Liver (tissue), 3 donors: ENCODE results near the gene NBPF11.
"Not testable (repeated sequence)": the region's sequence is repeated elsewhere in the genome, so short reads cannot be mapped to it uniquely, and the experiment has no call there.

Source experiments
- CTCF ChIP-seq: fragments of 150-350 bp; IDR thresholded peaks from 2 replicates; pipeline ENCODE4 v1.5.1; 2017; ENCODE audit warnings: improper control_type of control experiment, low read depth, low read length; ENCODE audit not compliant: missing input control
- EGR1 ChIP-seq, 2 donors: IDR thresholded peaks; 2 replicates each; pipeline ENCODE4 v1.6.1; 2016 to 2018; ENCODE audit warnings: antibody characterized with exemption in 2 of 2, low read depth in 2 of 2
- FOXA2 ChIP-seq: IDR thresholded peaks from 2 replicates; pipeline ENCODE4 v1.6.1; 2016; ENCODE audit warnings: antibody characterized with exemption
- GABPA ChIP-seq, 2 donors: IDR thresholded peaks in 1 of 2; conservative IDR thresholded peaks in 1 of 2; 2 replicates each; pipeline ENCODE4 v1.6.1; 2016; ENCODE audit warnings: antibody characterized with exemption in 2 of 2, mild to moderate bottlenecking in 1 of 2, moderate library complexity in 1 of 2
- HNF4A ChIP-seq, 2 donors: conservative IDR thresholded peaks; 2 replicates each; pipeline ENCODE4 v1.6.1; 2016; ENCODE audit warnings: antibody characterized with exemption in 2 of 2, mild to moderate bottlenecking in 2 of 2
- REST ChIP-seq: IDR thresholded peaks from 2 replicates; pipeline ENCODE4 v1.6.1; 2016; ENCODE audit warnings: antibody characterized with exemption, mild to moderate bottlenecking
- TAF1 ChIP-seq: conservative IDR thresholded peaks from 2 replicates; pipeline ENCODE4 v1.6.1; 2016; ENCODE audit warnings: antibody characterized with exemption, mild to moderate bottlenecking
- YY1 ChIP-seq: IDR thresholded peaks from 2 replicates; pipeline ENCODE4 v1.6.1; 2016; ENCODE audit warnings: antibody characterized with exemption, mild to moderate bottlenecking
- TF ChIP-seq, protein P1 (sequence below): IDR thresholded peaks from 2 replicates; pipeline ENCODE4 v1.6.1; 2016; ENCODE audit warnings: antibody characterized with exemption
- donor health status: healthy.
- donor health status: healthy.

DNA sequence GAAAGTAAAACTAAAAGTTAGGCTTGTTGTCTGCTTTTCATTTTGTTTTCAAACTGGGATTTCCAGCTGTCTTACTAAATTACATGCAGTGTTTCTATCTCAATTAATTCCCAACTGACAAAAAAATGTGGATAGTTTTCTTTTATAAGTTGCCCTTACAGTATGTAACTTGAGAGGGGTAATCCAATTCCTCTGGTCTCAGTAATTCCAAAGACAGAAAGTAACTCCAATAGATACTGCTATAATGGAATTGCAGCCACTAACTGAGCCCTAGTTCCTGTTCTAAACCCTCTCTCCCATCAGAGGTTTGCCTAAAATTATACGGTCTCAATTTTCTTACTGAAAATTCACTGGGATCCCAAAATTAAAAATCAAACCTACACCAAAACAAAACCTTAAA, 83.5 kb downstream of the NBPF11 start:
- not testable (repeated sequence) for TF ChIP-seq CTCF; TAF1; YY1; GABPA (IDR thresholded peaks at IDR 0.05 in 1 of 2, conservative IDR thresholded peaks at IDR 0.05 in 1 of 2); REST; HNF4A (conservative IDR thresholded peaks at IDR 0.05); FOXA2; EGR1 (IDR thresholded peaks at IDR 0.05; ENCODE audit: low read depth in 2 of 2)
- TF ChIP-seq, protein P1, sequence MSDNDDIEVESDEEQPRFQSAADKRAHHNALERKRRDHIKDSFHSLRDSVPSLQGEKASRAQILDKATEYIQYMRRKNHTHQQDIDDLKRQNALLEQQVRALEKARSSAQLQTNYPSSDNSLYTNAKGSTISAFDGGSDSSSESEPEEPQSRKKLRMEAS, result not testable (repeated sequence)
